ENCODE results near the gene MORN1. TPM values are rescaled to one million over a fixed set of nuclear protein-coding genes. Genes with fewer than 3 reads are reported as not detected.

MORN1 gene
- total RNA-seq, 1 donor from 2014 or later = 5.5 TPM

DNA sequence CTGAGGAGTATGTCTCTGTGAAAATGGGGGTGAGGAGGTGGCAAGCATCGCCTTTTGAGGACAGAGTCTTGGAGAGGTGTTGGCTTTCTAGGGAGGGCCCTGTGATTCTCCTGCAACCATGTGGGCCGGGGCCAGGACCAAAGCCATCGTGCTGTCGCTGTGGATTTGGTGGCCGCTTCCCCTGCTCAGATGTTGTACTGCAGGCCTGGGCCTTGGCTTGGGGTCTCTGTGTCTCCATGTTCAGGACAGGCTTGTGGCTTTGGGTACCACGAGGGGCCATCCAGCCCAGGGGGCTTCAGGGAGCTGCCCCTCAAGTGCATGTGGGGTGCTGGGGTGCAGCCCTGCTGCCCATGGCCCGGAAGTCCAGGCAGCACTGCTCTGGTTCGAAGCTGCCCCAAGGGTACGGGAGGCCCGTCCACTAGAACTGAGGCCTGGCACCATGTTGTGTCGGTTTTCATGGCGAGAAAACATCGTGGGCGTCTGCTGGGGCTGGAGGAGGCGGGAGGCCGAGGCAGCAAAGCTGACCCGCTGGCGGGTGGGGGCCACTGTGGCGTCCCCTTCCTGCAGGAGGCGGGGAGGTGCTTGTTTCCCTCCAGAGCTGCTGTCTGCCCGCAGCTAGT is 107.9 kb downstream of the MORN1 start:
- Histone ChIP-seq H3K4me3 (ENCODE audit: low read depth, low read length) (no peak overlapping the region), H3K27me3 (ENCODE audit: control insufficient read depth, insufficient read depth, low read length) (no peaks in the 10 kb centered on the region), H3K36me3 (ENCODE audit: control insufficient read depth, insufficient read depth, low read length) (peaks cover 4% of the 10 kb centered on the region)
- DNase-seq (ENCODE audit: low read depth) (no peak), FAIRE-seq (no peak)
- TF ChIP-seq, protein P1, sequence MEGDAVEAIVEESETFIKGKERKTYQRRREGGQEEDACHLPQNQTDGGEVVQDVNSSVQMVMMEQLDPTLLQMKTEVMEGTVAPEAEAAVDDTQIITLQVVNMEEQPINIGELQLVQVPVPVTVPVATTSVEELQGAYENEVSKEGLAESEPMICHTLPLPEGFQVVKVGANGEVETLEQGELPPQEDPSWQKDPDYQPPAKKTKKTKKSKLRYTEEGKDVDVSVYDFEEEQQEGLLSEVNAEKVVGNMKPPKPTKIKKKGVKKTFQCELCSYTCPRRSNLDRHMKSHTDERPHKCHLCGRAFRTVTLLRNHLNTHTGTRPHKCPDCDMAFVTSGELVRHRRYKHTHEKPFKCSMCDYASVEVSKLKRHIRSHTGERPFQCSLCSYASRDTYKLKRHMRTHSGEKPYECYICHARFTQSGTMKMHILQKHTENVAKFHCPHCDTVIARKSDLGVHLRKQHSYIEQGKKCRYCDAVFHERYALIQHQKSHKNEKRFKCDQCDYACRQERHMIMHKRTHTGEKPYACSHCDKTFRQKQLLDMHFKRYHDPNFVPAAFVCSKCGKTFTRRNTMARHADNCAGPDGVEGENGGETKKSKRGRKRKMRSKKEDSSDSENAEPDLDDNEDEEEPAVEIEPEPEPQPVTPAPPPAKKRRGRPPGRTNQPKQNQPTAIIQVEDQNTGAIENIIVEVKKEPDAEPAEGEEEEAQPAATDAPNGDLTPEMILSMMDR (IDR thresholded peaks at IDR 0.05; ENCODE audit: insufficient read depth, low read length, severe bottlenecking) = no peak

DNA sequence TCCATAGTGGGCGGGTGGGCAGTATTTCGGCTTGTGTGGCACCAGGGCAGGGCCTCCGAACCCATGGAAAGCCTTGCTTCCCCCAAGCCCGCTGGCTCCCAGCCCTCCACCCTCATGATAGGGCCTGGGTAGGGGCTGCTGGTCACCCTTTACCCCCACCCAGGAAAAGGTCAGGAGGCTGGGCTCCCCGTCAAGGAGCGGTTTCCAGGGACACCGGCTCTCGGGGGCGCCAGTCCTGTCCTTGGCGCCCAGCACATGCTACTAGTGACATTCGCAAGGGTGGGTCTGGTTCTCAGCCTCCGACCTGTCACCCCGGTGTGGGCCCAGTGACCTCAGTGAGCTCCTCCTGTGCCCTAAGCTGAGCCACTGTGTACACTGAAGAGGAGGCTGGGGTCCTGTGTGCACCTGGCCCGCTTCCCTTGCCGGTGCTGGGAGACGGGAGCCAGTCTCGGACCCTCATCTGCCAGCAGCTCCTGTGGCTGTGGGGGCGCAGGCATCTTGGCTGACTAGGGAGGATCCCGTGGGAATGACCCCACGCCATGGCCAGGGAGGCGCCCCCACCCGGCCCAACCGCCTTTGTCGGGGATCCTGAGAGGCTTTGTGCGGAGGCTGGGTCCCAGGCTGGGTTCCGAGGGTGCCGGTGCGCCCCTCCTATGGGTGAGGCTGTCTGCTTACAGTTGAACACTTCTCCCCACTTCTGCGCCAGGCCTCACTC is 108.6 kb downstream of the MORN1 start:
- FAIRE-seq (no peak), DNase-seq (ENCODE audit: low read depth) (no peak)
- H3K36me3 ChIP-seq (ENCODE audit: control insufficient read depth, insufficient read depth, low read length) = peaks cover 6% of the 10 kb centered on the region
- TF ChIP-seq, protein P1 (IDR thresholded peaks at IDR 0.05; ENCODE audit: insufficient read depth, low read length, severe bottlenecking) = no peak
- no peak overlapping the region for H3K4me3 ChIP-seq (ENCODE audit: low read depth, low read length)
- H3K27me3 ChIP-seq (ENCODE audit: control insufficient read depth, insufficient read depth, low read length) = no peaks in the 10 kb centered on the region

DNA sequence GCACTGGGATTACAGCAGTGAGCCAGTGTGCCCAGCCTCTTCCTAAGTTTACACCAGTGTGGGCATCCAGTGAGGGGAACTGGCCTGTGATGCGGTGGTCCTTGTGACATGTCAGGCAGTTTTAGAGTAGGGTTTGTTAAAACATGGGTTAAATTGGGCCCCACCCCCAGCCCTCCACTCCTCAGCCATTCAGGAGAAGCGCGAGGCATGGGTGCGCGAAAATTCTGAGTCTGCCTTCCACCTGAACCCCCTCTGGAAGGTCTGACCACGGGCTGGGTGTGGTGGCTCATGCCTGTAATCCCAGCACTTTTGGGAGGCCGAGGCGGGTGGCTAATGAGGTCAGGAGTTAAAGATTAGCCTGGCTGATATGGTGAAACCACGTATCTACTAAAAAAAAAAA is 111.5 kb downstream of the MORN1 start:
- peaks cover 8% of the 10 kb centered on the region for H3K36me3 ChIP-seq (ENCODE audit: control insufficient read depth, insufficient read depth, low read length)
- TF ChIP-seq, protein P1 (IDR thresholded peaks at IDR 0.05; ENCODE audit: insufficient read depth, low read length, severe bottlenecking) = no peak
- H3K4me3 ChIP-seq (ENCODE audit: low read depth, low read length) = no peak overlapping the region
- no peak for DNase-seq (ENCODE audit: low read depth)
- no peaks in the 10 kb centered on the region for H3K27me3 ChIP-seq (ENCODE audit: control insufficient read depth, insufficient read depth, low read length)
- FAIRE-seq = no peak

DNA sequence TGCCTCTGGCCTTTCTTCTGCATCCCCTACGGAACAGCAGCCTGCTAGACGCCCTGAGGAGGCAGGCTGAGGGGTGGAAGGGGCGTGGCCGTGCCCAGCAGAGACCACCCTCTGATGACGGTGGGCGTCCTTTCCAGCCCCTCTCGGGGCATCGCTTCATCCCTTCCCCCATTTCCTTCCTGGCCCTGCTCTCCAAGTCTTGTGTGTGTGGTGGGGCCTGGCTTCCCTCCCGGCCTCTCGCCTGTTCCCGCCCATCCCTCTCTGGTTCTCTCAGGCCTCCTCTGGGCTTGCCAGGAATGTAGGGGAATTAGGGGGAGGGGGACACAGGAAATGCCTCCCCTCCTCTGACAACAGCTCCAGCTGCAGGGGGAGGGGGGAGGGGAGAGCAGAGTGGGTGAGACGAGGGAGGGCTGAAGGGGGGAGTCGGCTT is 112.1 kb downstream of the MORN1 start:
- no peak for FAIRE-seq
- DNase-seq (ENCODE audit: low read depth) = no peak
- Histone ChIP-seq H3K4me3 (ENCODE audit: low read depth, low read length) (no peak overlapping the region), H3K27me3 (ENCODE audit: control insufficient read depth, insufficient read depth, low read length) (no peaks in the 10 kb centered on the region), H3K36me3 (ENCODE audit: control insufficient read depth, insufficient read depth, low read length) (peaks cover 8% of the 10 kb centered on the region)
- TF ChIP-seq, protein P1 (IDR thresholded peaks at IDR 0.05; ENCODE audit: insufficient read depth, low read length, severe bottlenecking) = no peak

DNA sequence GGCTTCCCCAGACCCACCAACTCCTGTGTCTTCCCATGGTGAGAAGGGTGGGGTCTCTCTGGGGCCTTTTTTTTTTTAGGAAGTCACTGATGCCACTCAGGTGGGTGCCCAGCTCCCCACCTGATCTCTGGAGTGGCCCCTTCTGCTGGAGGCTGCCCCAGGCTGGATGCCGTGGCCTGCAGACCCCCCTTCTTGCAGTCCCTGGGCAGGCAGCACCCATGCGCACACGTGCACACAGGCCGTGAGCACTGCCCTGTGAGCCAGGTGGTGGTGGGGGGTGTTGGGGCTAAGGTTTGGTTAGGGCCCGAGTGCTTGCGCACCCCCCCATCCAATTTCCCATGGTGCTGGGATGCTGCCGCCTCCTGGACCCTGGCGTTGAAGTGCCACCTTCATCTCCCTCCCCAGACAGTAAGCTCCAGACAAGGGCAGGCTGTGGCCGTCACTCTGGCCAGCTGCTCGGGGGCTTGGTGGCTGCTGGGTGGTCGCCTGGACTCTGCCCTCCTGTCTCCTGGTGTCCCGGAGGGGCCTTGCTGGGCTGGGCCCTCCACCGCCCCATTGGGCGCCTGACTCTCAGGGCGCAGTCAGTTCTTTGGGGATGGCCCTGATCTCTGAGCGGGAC is 112.7 kb downstream of the MORN1 start:
- FAIRE-seq = no peak

More for the DNA sequence above, 112.7 kb downstream of the MORN1 start:
- Histone ChIP-seq H3K27me3 (ENCODE audit: control insufficient read depth, insufficient read depth, low read length) (no peaks in the 10 kb centered on the region), H3K4me3 (ENCODE audit: low read depth, low read length) (no peak overlapping the region), H3K36me3 (ENCODE audit: control insufficient read depth, insufficient read depth, low read length) (peaks cover 6% of the 10 kb centered on the region)
- DNase-seq (ENCODE audit: low read depth) = no peak
- TF ChIP-seq, protein P1 (IDR thresholded peaks at IDR 0.05; ENCODE audit: insufficient read depth, low read length, severe bottlenecking) = no peak

Data from bronchial epithelial cell (primary cell).